Adrenal gland (tissue), 12 donors: Measurements from ENCODE around the gene AZU1. TPM values are rescaled to one million over a fixed set of nuclear protein-coding genes. Genes with fewer than 3 reads are reported as not detected.
"Not testable (repeated sequence)": the region's sequence is repeated elsewhere in the genome, so short reads cannot be mapped to it uniquely, and the experiment has no call there.

Experiments
- DNase-seq, 7 donors: peaks; one replicate each; pipeline ENCODE4 v3.0.0-alpha.2; 2019 to 2020
- H3K27ac ChIP-seq, 5 donors: fragments of 200-600 bp; sonication (generic) in 4 of 5; 1 replicate in 3 of 5; 2 replicates in 2 of 5; pipeline versions ENCODE4 v1.5.1 to v1.8.0; 2016 to 2020; ENCODE audit warnings: mild to moderate bottlenecking in 1 of 5
- H3K27me3 ChIP-seq: fragments of 200-600 bp; 2 replicates; pipeline ENCODE4 v1.8.0; 2021
- H3K36me3 ChIP-seq, 2 donors: fragments of 200-600 bp; replicated peaks in 1 of 2; 1 replicate in 1 of 2; 2 replicates in 1 of 2; pipeline versions ENCODE4 v1.5.1 to v1.8.0; 2018 to 2022
- H3K4me1 ChIP-seq, 2 donors: fragments of 200-600 bp; replicated peaks in 1 of 2; 1 replicate in 1 of 2; 2 replicates in 1 of 2; pipeline versions ENCODE4 v1.5.1 to v1.8.0; 2018 to 2021
- H3K4me3 ChIP-seq, 4 donors: fragments of 200-600 bp; sonication (generic) in 3 of 4; one replicate each; pipeline ENCODE4 v1.5.1; 2016 to 2018
- H3K9me3 ChIP-seq, 3 donors: fragments of 200-600 bp; sonication (generic) in 1 of 3; replicated peaks in 1 of 3; 1 replicate in 2 of 3; 2 replicates in 1 of 3; pipeline versions ENCODE4 v1.5.1 to v1.8.0; 2016 to 2021
- CTCF ChIP-seq, 6 experiments: fragments of 450-650 bp in 4 of 6; fragments of 200-600 bp in 2 of 6; sonication (generic) in 1 of 6; IDR thresholded peaks; 1 replicate in 5 of 6; 2 replicates in 1 of 6; pipeline versions ENCODE4 v1.5.1 to v1.8.0; 2016 to 2021; ENCODE audit warnings: antibody characterized with exemption in 6 of 6, mild to moderate bottlenecking in 2 of 6, moderate library complexity in 1 of 6
- POLR2A ChIP-seq, 2 donors: fragments of 450-650 bp; IDR thresholded peaks; one replicate each; pipeline ENCODE4 v1.6.1; 2017; ENCODE audit warnings: antibody characterized with exemption in 2 of 2, mild to moderate bottlenecking in 2 of 2, moderate library complexity in 1 of 2
- WGBS, 4 donors: extraction: QIAGEN DNeasy Blood & Tissue Kit in 2 of 4; methylation state at CpG; one replicate each; pipeline versions ENCODE4 v1.1.5 to v1.1.7; 2013 to 2017; 5-methylcytosine and 5-hydroxymethylcytosine counted together
- intact Hi-C, 2 donors: fragments of 100-400 bp; cut with DNase I; formaldehyde crosslinking; loops; one replicate each; pipeline versions ENCODE4 v1.14.1 to v1.15.0; 2022 to 2023
- polyA plus RNA-seq, 3 donors: library from polyadenylated mRNA; stranded (reverse); fragments of 200-250 nt in 2 of 3; fragments of 350-450 nt in 1 of 3; fragmentation: Illumina TruSeq in 1 of 3; extraction: RNeasy Lipid Tissue Mini Kit (QIAGEN cat#74804) in 1 of 3; gene quantifications; one replicate each; pipeline ENCODE4 v1.2.3, GENCODE V29; 2013 to 2014
- total RNA-seq, 9 donors: library from RNA; depleted of rRNA in 4 of 9; stranded (reverse); fragments of >200 nt in 4 of 9; fragments of 120-200 nt in 1 of 9; fragmentation: NEBNext Ultra II Directional in 1 of 9; extraction: Animal tissue kit (Norgen Biotek cat#: 25700) in 1 of 9; gene quantifications; one replicate each; pipeline versions ENCODE4 v1.1.0 to v1.2.4, GENCODE V29; 2013 to 2023
- donor health status: healthy with polysubstance abuse.
- donor health status: Bipolar disorder and iron deficiency.
- donor health status: DM: yes; HTN: yes; CAD: no.
- donor health status: DM: no; HTN: no; CAD: no.
- donor health status: DM: no; HTN: no; CAD: no.
- donor health status: DM: yes; HTN: yes; CAD: no.

Gene AZU1
- total and polyA plus RNA-seq, 12 donors = 0.11 to 1.1 (median 0.30) TPM; not detected in 5

- WGBS, 4 donors = 94 to 95% (median 94%) methylated on average over 23 to 28 of the region's 28 CpGs
- H3K27ac ChIP-seq = no peak overlapping the region
- intact Hi-C loops = no loop called here
- DNase-seq = no peak
- TF ChIP-seq CTCF (IDR thresholded peaks at IDR 0.05) (no peak), POLR2A (IDR thresholded peaks at IDR 0.05) (no peak)
- no peaks in the 10 kb centered on the region for H3K27me3 ChIP-seq
- H3K4me1 ChIP-seq = peaks cover 8 to 9% of the 10 kb centered on the region in 2 donors
- peaks cover 0 to 28% of the 10 kb centered on the region in 2 donors for H3K36me3 ChIP-seq
- H3K4me3 ChIP-seq = no peak overlapping the region
- no peaks in the 10 kb centered on the region for H3K9me3 ChIP-seq
Measured at GRCh38 chr19:875265-875879, 47.7 kb downstream of the AZU1 start.

GRCh38 chr19:876089-876488 lies 48.5 kb downstream of the AZU1 start:
- TF ChIP-seq POLR2A (IDR thresholded peaks at IDR 0.05) = no peak
- no peak for TF ChIP-seq CTCF (IDR thresholded peaks at IDR 0.05)
- intact Hi-C loops = no loop called here
- Histone ChIP-seq H3K4me1 (peaks cover 8 to 9% of the 10 kb centered on the region in 2 donors), H3K27me3 (no peaks in the 10 kb centered on the region), H3K36me3 (peaks cover 0 to 30% of the 10 kb centered on the region in 2 donors), H3K27ac (no peak overlapping the region), H3K4me3 (no peak overlapping the region), H3K9me3 (no peaks in the 10 kb centered on the region)
- 84 to 89% (median 87%) methylated on average over 15 to 18 of the region's 18 CpGs for WGBS, 4 donors
- DNase-seq = no peak

- Histone ChIP-seq H3K36me3 (peaks cover 0 to 33% of the 10 kb centered on the region in 2 donors), H3K4me1 (peaks cover 7 to 8% of the 10 kb centered on the region in 2 donors), H3K4me3 (no peak overlapping the region), H3K9me3 (no peaks in the 10 kb centered on the region), H3K27ac (no peak overlapping the region), H3K27me3 (no peaks in the 10 kb centered on the region)
- no peak for DNase-seq
- TF ChIP-seq POLR2A (IDR thresholded peaks at IDR 0.05) (no peak), CTCF (IDR thresholded peaks at IDR 0.05) (no peak)
- intact Hi-C loops = no loop called here
- WGBS, 4 donors = 80 to 94% (median 90%) methylated on average over 7 to 29 of the region's 29 CpGs
Measured at GRCh38 chr19:876780-877314, 49.2 kb downstream of the AZU1 start.

- 80 to 100% (median 90%) methylated on average over 2 to 23 of the region's 23 CpGs for WGBS, 4 donors
- H3K9me3 ChIP-seq, H3K27me3 ChIP-seq, H3K4me3 ChIP-seq, H3K4me1 ChIP-seq, DNase-seq, intact Hi-C loops, H3K27ac ChIP-seq: not testable (repeated sequence)
- H3K36me3 ChIP-seq = peaks cover 0 to 41% of the 10 kb centered on the region in 2 donors
Measured at GRCh38 chr19:877992-878660, 50.5 kb downstream of the AZU1 start.

GRCh38 chr19:878751-879561 lies 51.3 kb downstream of the AZU1 start:
- DNase-seq, H3K9me3 ChIP-seq, H3K4me1 ChIP-seq, H3K4me3 ChIP-seq, H3K27ac ChIP-seq, H3K27me3 ChIP-seq, intact Hi-C loops: not testable (repeated sequence)
- peaks cover 0 to 43% of the 10 kb centered on the region in 2 donors for H3K36me3 ChIP-seq
- WGBS, 4 donors = 88 to 92% (median 91%) methylated on average over 7 to 24 of the region's 24 CpGs
